B cell (primary cell): Measurements from ENCODE around the gene C22orf31. TPM values are rescaled to one million over a fixed set of nuclear protein-coding genes. Genes with fewer than 3 reads are reported as not detected.

Experiments used
- ATAC-seq: fragments of 200-7000 bp; cut with Tn5 transposase; one replicate; pipeline ENCODE4 v1.10.0; 2021; ENCODE audit warnings: low read depth, mild to moderate bottlenecking, moderate number of reproducible peaks, moderate library complexity
- CTCF ChIA-PET: fragments of 350-600 bp; sonication (Branson Sonifier 250); formaldehyde crosslinking; loops from one replicate; lab custom pipeline; 2021; ENCODE audit warnings: antibody characterized with exemption, inconsistent platforms; lab: Charles Lee
- POLR2A ChIA-PET: fragments of 350-600 bp; sonication (Branson Sonifier 250); formaldehyde crosslinking; loops from one replicate; lab custom pipeline; 2021; ENCODE audit warnings: antibody characterized with exemption; lab: Charles Lee
- DNase-seq: peaks from one replicate; pipeline ENCODE4 v3.0.0; 2013
- H2AFZ ChIP-seq: 2 replicates; pipeline ENCODE4 v1.6.1; 2012; ENCODE audit warnings: mild to moderate bottlenecking, low read depth, low read length; ENCODE audit not compliant: insufficient read depth, poor library complexity, severe bottlenecking
- H3K27ac ChIP-seq, 2 donors: 1 replicate in 1 of 2; 2 replicates in 1 of 2; pipeline ENCODE4 v1.5.1; 2012 to 2013; ENCODE audit warnings: low read length in 2 of 2, mild to moderate bottlenecking in 2 of 2, moderate library complexity in 1 of 2
- H3K27me3 ChIP-seq, 4 experiments: fragments of 200-600 bp in 1 of 4; sonication (generic) in 1 of 4; replicated peaks in 1 of 4; 1 replicate in 2 of 4; 2 replicates in 2 of 4; pipeline versions ENCODE4 v1.6.1 to v1.7.0; 2013 to 2016; ENCODE audit warnings: low read length in 3 of 4, mild to moderate bottlenecking in 2 of 4, mixed read lengths in 1 of 4, moderate library complexity in 1 of 4; ENCODE audit not compliant: insufficient read depth in 4 of 4, control insufficient read depth in 3 of 4; ENCODE audit errors: control extremely low read depth in 1 of 4
- H3K36me3 ChIP-seq, 2 experiments: replicated peaks in 1 of 2; 1 replicate in 1 of 2; 2 replicates in 1 of 2; pipeline versions ENCODE4 v1.6.1 to v1.7.1; 2013; ENCODE audit warnings: low read length in 1 of 2; ENCODE audit not compliant: insufficient read depth in 2 of 2, control insufficient read depth in 1 of 2; ENCODE audit errors: control extremely low read depth in 1 of 2, extremely low read depth in 1 of 2
- H3K4me1 ChIP-seq, 2 donors: fragments of 200-600 bp in 1 of 2; sonication (generic) in 1 of 2; 1 replicate in 1 of 2; 2 replicates in 1 of 2; pipeline versions ENCODE4 v1.5.1 to v1.6.1; 2013 to 2017; ENCODE audit warnings: low read length in 2 of 2; ENCODE audit not compliant: control insufficient read depth in 2 of 2, insufficient read depth in 2 of 2
- H3K4me2 ChIP-seq: replicated peaks from 2 replicates; pipeline ENCODE3; 2012; ENCODE audit warnings: mild to moderate bottlenecking, low read depth, low read length; ENCODE audit not compliant: poor library complexity, severe bottlenecking
- H3K4me3 ChIP-seq, 5 experiments: fragments of 200-600 bp in 1 of 5; sonication (generic) in 1 of 5; 1 replicate in 3 of 5; 2 replicates in 2 of 5; pipeline versions ENCODE4 v1.5.1 to v1.7.0; 2011 to 2016; ENCODE audit warnings: low read length in 4 of 5, mild to moderate bottlenecking in 4 of 5, low read depth in 2 of 5, control low read depth in 1 of 5, moderate library complexity in 1 of 5; ENCODE audit not compliant: insufficient read depth in 1 of 5; ENCODE audit errors: control extremely low read depth in 1 of 5, extremely low read depth in 1 of 5
- H3K79me2 ChIP-seq: fragments of 200-600 bp; sonication (generic); one replicate; pipeline ENCODE4 v1.6.0; 2016; ENCODE audit warnings: low read length; ENCODE audit not compliant: control insufficient read depth, insufficient read depth
- H3K9ac ChIP-seq: fragments of 200-600 bp; sonication (generic); 2 replicates; pipeline ENCODE4 v1.6.1; 2017; ENCODE audit warnings: mild to moderate bottlenecking, low read length, moderate library complexity
- H3K9me3 ChIP-seq, 3 donors: one replicate each; pipeline versions ENCODE4 v1.6.1 to v1.7.1; 2013; ENCODE audit warnings: low read length in 2 of 3; ENCODE audit not compliant: control insufficient read depth in 2 of 3, insufficient read depth in 1 of 3; ENCODE audit errors: control extremely low read depth in 1 of 3
- H4K20me1 ChIP-seq: 2 replicates; pipeline ENCODE4 v1.6.0; 2012; ENCODE audit warnings: mild to moderate bottlenecking, low read length; ENCODE audit not compliant: insufficient read depth, control insufficient read depth, poor library complexity, severe bottlenecking
- H3K27ac Mint-ChIP-seq: one replicate; pipeline ENCODE4 v1.8.0; 2021; ENCODE audit warnings: mixed read lengths
- H3K27me3 Mint-ChIP-seq: one replicate; pipeline ENCODE4 v1.8.0; 2021; ENCODE audit warnings: mixed read lengths
- H3K4me1 Mint-ChIP-seq: one replicate; pipeline ENCODE4 v1.8.0; 2021; ENCODE audit warnings: mixed read lengths
- H3K4me3 Mint-ChIP-seq: one replicate; pipeline ENCODE4 v1.8.0; 2021; ENCODE audit warnings: mixed read lengths
- H3K9me3 Mint-ChIP-seq: one replicate; pipeline ENCODE4 v1.8.0; 2022; ENCODE audit warnings: mixed read lengths; ENCODE audit not compliant: insufficient read depth
- CTCF ChIP-seq: fragments of 200-600 bp; IDR thresholded peaks from one replicate; pipeline ENCODE4 v1.8.0; 2022; ENCODE audit warnings: antibody characterized with exemption, mild to moderate bottlenecking
- EZH2 ChIP-seq: IDR thresholded peaks from 2 replicates; pipeline ENCODE4 v1.6.1; 2012; ENCODE audit warnings: borderline replicate concordance, low read depth, mild to moderate bottlenecking, moderate library complexity, low read length; ENCODE audit not compliant: insufficient read depth, poor library complexity, severe bottlenecking
- WGBS: methylation state at CpG from one replicate; pipeline ENCODE4 v1.1.5; 2013; ENCODE audit warnings: missing lambda C conversion rate; ENCODE audit not compliant: insufficient coverage; 5-methylcytosine and 5-hydroxymethylcytosine counted together
- intact Hi-C: fragments of 100-400 bp; cut with micrococcal nuclease; formaldehyde crosslinking; loops from one replicate; pipeline ENCODE4 v1.10.0; 2022
- polyA plus RNA-seq: library from polyadenylated mRNA; depleted of rRNA; stranded (reverse); fragments of >200 nt; gene quantifications from 2 replicates; pipeline ENCODE4 v1.2.3, GENCODE V29; 2012
- total RNA-seq, 2 donors: library from RNA; stranded (reverse); fragments of 120-200 nt in 1 of 2; gene quantifications; 1 replicate in 1 of 2; 2 replicates in 1 of 2; pipeline versions ENCODE4 v1.2.3 to v1.2.4, GENCODE V29; 2013 to 2022

The C22orf31 gene
- total and polyA plus RNA-seq, 2 donors (not counting 1 experiment from before 2014, with no cell fraction given): not detected

- no peak overlapping the region for H3K4me3 ChIP-seq
- TF ChIP-seq EZH2: no peak
- TF ChIP-seq CTCF: no peak
- ATAC-seq (no peak), DNase-seq (no peak)
- H3K4me1 ChIP-seq: no peaks in the 10 kb centered on the region
- no peaks in the 10 kb centered on the region for H3K4me1 Mint-ChIP-seq
- H4K20me1 ChIP-seq: no peaks in the 10 kb centered on the region
- intact Hi-C loops: no loop called here
- no peak overlapping the region for H3K4me2 ChIP-seq
- ChIA-PET CTCF (interaction anchor here (1.2 kb wide), 1 partner anchor 150 kb away, joined by 4 read pairs; no protein-coding TSS in a partner anchor), POLR2A (no interaction called here)
- no peak overlapping the region for H3K9ac ChIP-seq
- no peaks in the 10 kb centered on the region for H3K36me3 ChIP-seq
- H3K9me3 Mint-ChIP-seq: no peaks in the 10 kb centered on the region
- H2AFZ ChIP-seq: no peak overlapping the region
- H3K27ac Mint-ChIP-seq: no peak overlapping the region
- peaks cover 0 to 9% (median 0%) of the 10 kb centered on the region in 4 experiments for H3K27me3 ChIP-seq
- H3K79me2 ChIP-seq: no peaks in the 10 kb centered on the region
- no peak overlapping the region for H3K4me3 Mint-ChIP-seq
- H3K27me3 Mint-ChIP-seq: peaks cover 15% of the 10 kb centered on the region
- 100% methylated on average over 1 of the region's 2 CpGs for WGBS
- no peak overlapping the region for H3K27ac ChIP-seq
- no peaks in the 10 kb centered on the region for H3K9me3 ChIP-seq
Measured at GRCh38 chr22:29095459-29095858, 33.8 kb upstream of the C22orf31 start.

DNA sequence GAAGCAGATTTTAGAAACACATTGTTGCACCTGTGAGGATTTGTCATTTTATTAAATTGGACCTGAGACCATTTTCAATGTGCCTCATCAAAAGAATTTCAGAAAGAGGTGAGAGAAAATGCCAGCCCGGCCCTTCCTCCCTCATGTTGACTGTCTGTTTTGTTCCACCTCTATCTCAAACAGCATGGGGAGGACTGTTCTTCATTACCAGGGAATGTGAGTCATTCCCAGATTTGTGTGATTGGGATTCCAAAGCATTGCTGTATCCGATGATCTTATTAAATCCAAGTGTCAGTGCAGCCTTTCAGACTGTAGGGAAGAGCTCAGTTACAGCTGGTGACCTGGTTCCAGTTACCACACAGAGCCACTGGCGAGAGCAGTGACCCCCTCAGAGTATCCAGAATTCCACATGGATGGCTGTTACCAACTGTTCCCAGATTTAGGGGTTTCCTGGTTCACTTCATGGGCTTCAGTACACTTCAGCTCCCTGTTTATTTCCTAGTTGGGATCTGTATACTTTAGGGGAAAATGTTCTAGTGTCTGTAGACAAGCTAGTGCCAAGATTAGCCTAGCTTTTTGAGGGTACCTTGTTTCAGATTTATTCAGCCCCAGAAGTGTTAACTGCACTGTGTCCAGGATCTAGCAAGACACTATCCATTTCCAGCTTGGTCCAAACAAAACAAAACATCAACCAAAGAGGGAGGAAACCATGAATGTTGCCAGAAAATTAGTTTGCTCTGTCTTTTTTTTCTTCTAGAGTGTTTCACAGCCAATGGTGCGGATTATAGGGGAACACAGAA is 32.1 kb upstream of the C22orf31 start:
- WGBS: 84% methylated on average over 3 of the region's 4 CpGs
- Histone ChIP-seq H3K27ac (no peak overlapping the region), H3K9me3 (no peaks in the 10 kb centered on the region), H3K36me3 (no peaks in the 10 kb centered on the region), H3K27me3 (peaks cover 0 to 9% (median 2%) of the 10 kb centered on the region in 4 experiments), H3K79me2 (no peaks in the 10 kb centered on the region), H3K4me2 (no peak overlapping the region), H3K4me1 (no peaks in the 10 kb centered on the region), H2AFZ (no peak overlapping the region), H3K9ac (no peak overlapping the region), H4K20me1 (no peaks in the 10 kb centered on the region), H3K4me3 (no peak overlapping the region)
- no peak for ATAC-seq
- Mint-ChIP-seq H3K4me3 (no peak overlapping the region), H3K27me3 (peaks cover 28% of the 10 kb centered on the region), H3K9me3 (no peaks in the 10 kb centered on the region), H3K27ac (no peak overlapping the region), H3K4me1 (no peaks in the 10 kb centered on the region)
- intact Hi-C loops: no loop called here
- ChIA-PET POLR2A (no interaction called here), CTCF (interaction anchor here (1.0 to 1.4 kb wide), 2 partner anchors 19 to 152 kb away, joined by 3 read pairs; no protein-coding TSS in a partner anchor)
- no peak for DNase-seq
- TF ChIP-seq EZH2 (no peak), CTCF (no peak)
